HG03571 (cell line): ENCODE results near the gene ZNF148.

ENCODE experiments used
- ATAC-seq: cut with Tn5 transposase; IDR thresholded peaks from one replicate; pipeline ENCODE4 v1.9.1; 2021; ENCODE audit not compliant: unreplicated experiment

ZNF148 gene

GRCh38 chr3:125334675-125335560 lies 40.2 kb downstream of the ZNF148 start:
- no peak for ATAC-seq

GRCh38 chr3:125332504-125332903 lies 42.6 kb downstream of the ZNF148 start:
- no peak for ATAC-seq

- no peak for ATAC-seq
Observed at GRCh38 chr3:125331243-125331642, 43.9 kb downstream of the ZNF148 start.

GRCh38 chr3:125326957-125327356 lies 48.2 kb downstream of the ZNF148 start:
- ATAC-seq: no peak

- no peak for ATAC-seq
Observed at GRCh38 chr3:125325746-125326145, 49.4 kb downstream of the ZNF148 start.

GRCh38 chr3:125324341-125324740 lies 50.8 kb downstream of the ZNF148 start:
- ATAC-seq: no peak

GRCh38 chr3:125322917-125323316 lies 52.2 kb downstream of the ZNF148 start:
- ATAC-seq: no peak

GRCh38 chr3:125322166-125322565 lies 53.0 kb downstream of the ZNF148 start:
- ATAC-seq: no peak

GRCh38 chr3:125319765-125320164 lies 55.4 kb downstream of the ZNF148 start:
- no peak for ATAC-seq

- ATAC-seq: no peak
Observed at GRCh38 chr3:125318871-125319270, 56.3 kb downstream of the ZNF148 start.

GRCh38 chr3:125318167-125318865 lies 56.8 kb downstream of the ZNF148 start:
- no peak for ATAC-seq

- no peak for ATAC-seq
Observed at GRCh38 chr3:125317761-125318160, 57.4 kb downstream of the ZNF148 start.

GRCh38 chr3:125316949-125317348 lies 58.2 kb downstream of the ZNF148 start:
- ATAC-seq: no peak

- no peak for ATAC-seq
Observed at GRCh38 chr3:125316246-125316645, 58.9 kb downstream of the ZNF148 start.

- no peak for ATAC-seq
Observed at GRCh38 chr3:125313060-125313635, 62.0 kb downstream of the ZNF148 start.

GRCh38 chr3:125310623-125311081 lies 64.5 kb downstream of the ZNF148 start:
- ATAC-seq: no peak

- no peak for ATAC-seq
Observed at GRCh38 chr3:125309476-125309875, 65.6 kb downstream of the ZNF148 start.

GRCh38 chr3:125306620-125307019 lies 68.5 kb downstream of the ZNF148 start:
- no peak for ATAC-seq

GRCh38 chr3:125302932-125303331 lies 72.2 kb downstream of the ZNF148 start:
- ATAC-seq: no peak

- no peak for ATAC-seq
Observed at GRCh38 chr3:125300416-125300815, 74.7 kb downstream of the ZNF148 start.

GRCh38 chr3:125294411-125294810 lies 80.7 kb downstream of the ZNF148 start:
- ATAC-seq: no peak

- ATAC-seq: no peak
Observed at GRCh38 chr3:125292015-125292414, 83.1 kb downstream of the ZNF148 start.
